Karpas-422 (cell line): Measurements from ENCODE around the gene TMEM229B. TPM values are rescaled to one million over a fixed set of nuclear protein-coding genes. Genes with fewer than 3 reads are reported as not detected.
"Not testable (repeated sequence)": the region's sequence is repeated elsewhere in the genome, so short reads cannot be mapped to it uniquely, and the experiment has no call there.

Experiments used
- DNase-seq: peaks from one replicate; pipeline ENCODE4 v3.0.0-alpha.2; 2015
- H2AFZ ChIP-seq: fragments of 200-600 bp; sonication (generic); 2 replicates; pipeline ENCODE4 v1.6.1; 2014; ENCODE audit warnings: antibody characterized with exemption, low read length, mixed read lengths
- H3K27ac ChIP-seq: fragments of 200-600 bp; sonication (generic); 2 replicates; pipeline ENCODE4 v1.5.1; 2014; ENCODE audit warnings: mild to moderate bottlenecking, low read length, moderate library complexity
- H3K27me3 ChIP-seq: fragments of 200-600 bp; sonication (generic); 2 replicates; pipeline ENCODE4 v1.6.1; 2014; ENCODE audit warnings: low read length, mixed read lengths
- H3K36me3 ChIP-seq: fragments of 200-600 bp; sonication (generic); 2 replicates; pipeline ENCODE4 v1.6.1; 2014; ENCODE audit warnings: low read length, mixed read lengths; ENCODE audit not compliant: insufficient read depth
- H3K4me1 ChIP-seq: fragments of 200-600 bp; sonication (generic); 2 replicates; pipeline ENCODE4 v1.6.1; 2014; ENCODE audit warnings: mild to moderate bottlenecking, low read length, mixed read lengths
- H3K4me2 ChIP-seq: fragments of 200-600 bp; sonication (generic); 2 replicates; pipeline ENCODE4 v1.6.1; 2014; ENCODE audit warnings: low read length, low read depth, mild to moderate bottlenecking; ENCODE audit not compliant: poor library complexity, severe bottlenecking
- H3K4me3 ChIP-seq: fragments of 200-600 bp; sonication (generic); 2 replicates; pipeline ENCODE4 v1.5.1; 2014; ENCODE audit warnings: mild to moderate bottlenecking, antibody characterized with exemption, low read length, mixed read lengths
- H3K79me2 ChIP-seq: fragments of 200-600 bp; sonication (generic); 2 replicates; pipeline ENCODE4 v1.6.1; 2014; ENCODE audit warnings: mild to moderate bottlenecking, low read length, mixed read lengths
- H3K9ac ChIP-seq: fragments of 200-600 bp; sonication (generic); 2 replicates; pipeline ENCODE4 v1.6.0; 2014; ENCODE audit warnings: low read length
- H3K9me2 ChIP-seq: fragments of 200-600 bp; sonication (generic), shearing (Covaris generic); replicated peaks from 2 replicates; pipeline ENCODE4 v1.6.0; 2014; ENCODE audit warnings: mild to moderate bottlenecking, low read length, moderate library complexity; ENCODE audit not compliant: insufficient read depth
- H3K9me3 ChIP-seq: fragments of 300-700, 200-600 bp; sonication (generic); 2 replicates; pipeline ENCODE4 v1.6.1; 2014; ENCODE audit warnings: low read length, mixed read lengths
- H4K20me1 ChIP-seq: fragments of 200-600 bp; sonication (generic); 2 replicates; pipeline ENCODE4 v1.6.1; 2014; ENCODE audit warnings: mild to moderate bottlenecking, antibody characterized with exemption, low read length, low read depth; ENCODE audit not compliant: insufficient read depth
- total RNA-seq: library from RNA; depleted of rRNA; stranded (reverse); fragments of >200 nt; shearing (Covaris generic); gene quantifications from 2 replicates; pipeline ENCODE4 v1.2.3, GENCODE V29; 2014; ENCODE audit warnings: low replicate concordance

TMEM229B gene
- total RNA-seq, 1 experiment from 2014 or later, result 60.2 TPM

DNA sequence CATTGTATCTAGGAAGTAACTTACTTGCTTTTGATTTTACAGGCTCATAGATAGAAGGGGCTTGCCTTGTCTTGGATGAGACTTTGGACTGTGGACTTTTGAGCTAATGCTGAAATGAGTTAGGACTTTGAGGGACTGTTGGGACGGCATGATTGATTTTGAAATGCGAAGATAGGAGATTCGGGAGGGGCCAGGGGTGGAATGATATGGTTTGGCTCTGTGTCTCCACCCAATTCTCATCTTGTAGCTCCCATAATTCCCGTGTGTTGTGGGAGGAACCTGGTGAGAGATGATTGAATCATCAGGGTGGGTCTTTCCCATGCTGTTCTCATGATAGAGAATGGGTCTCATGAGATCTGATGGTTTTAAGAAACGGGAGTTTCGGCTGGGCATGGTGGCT lies 36.9 kb downstream of the TMEM229B start:
- H3K9ac ChIP-seq, H3K79me2 ChIP-seq, H3K27me3 ChIP-seq, DNase-seq, H2AFZ ChIP-seq, H3K4me3 ChIP-seq, H3K27ac ChIP-seq, H3K4me1 ChIP-seq, H3K36me3 ChIP-seq, H3K9me3 ChIP-seq, H3K4me2 ChIP-seq, H3K9me2 ChIP-seq, H4K20me1 ChIP-seq: not testable (repeated sequence)

DNA sequence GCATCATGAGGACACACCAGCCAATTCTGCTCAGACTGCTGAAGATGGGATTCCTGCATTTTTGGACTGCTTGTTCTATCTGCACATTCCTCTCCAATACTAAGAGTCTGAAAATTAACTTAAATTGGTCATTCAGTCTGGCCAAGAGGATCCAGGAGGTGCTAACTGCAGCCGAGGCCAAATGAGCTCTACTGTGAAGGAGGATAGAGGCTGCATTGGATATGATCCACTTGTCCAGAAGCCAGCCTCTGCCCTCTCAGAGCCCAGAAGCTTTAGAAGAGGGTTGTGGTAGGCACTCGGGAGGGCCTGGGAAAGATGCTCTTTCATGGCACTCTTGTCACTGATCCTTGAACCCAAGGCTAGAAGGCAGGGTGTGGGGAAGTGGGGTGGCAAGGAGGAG lies 39.4 kb downstream of the TMEM229B start:
- no peaks in the 10 kb centered on the region for H3K79me2 ChIP-seq
- H3K4me3 ChIP-seq, result no peak overlapping the region
- no peaks in the 10 kb centered on the region for H3K36me3 ChIP-seq
- no peaks in the 10 kb centered on the region for H4K20me1 ChIP-seq
- H2AFZ ChIP-seq, result no peak overlapping the region
- peaks cover 5% of the 10 kb centered on the region; the same call in 1 of the 2 replicates for H3K4me1 ChIP-seq
- H3K27me3 ChIP-seq, result no peaks in the 10 kb centered on the region
- no peak overlapping the region for H3K27ac ChIP-seq
- no peak for DNase-seq
- H3K4me2 ChIP-seq, result no peak overlapping the region
- H3K9me3 ChIP-seq, result no peaks in the 10 kb centered on the region
- no peak overlapping the region for H3K9ac ChIP-seq
- no peaks in the 10 kb centered on the region for H3K9me2 ChIP-seq

DNA sequence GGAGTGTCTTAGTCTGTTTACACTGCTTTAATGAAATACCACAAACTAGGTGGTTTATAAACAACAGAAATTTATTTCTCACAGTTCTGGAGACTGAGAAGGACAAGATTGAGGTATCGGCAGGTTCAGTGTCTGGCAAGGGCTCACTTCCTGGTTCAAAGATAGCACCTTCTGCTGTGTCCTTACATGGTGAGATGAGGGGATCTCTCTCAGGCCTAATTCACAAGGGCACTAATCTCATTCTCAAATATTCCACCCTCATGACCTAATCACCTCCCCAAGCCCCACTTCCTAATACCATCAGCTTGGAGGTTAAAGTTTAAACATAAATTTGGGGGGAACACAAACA lies 41.5 kb downstream of the TMEM229B start:
- Histone ChIP-seq H3K79me2 (no peaks in the 10 kb centered on the region), H3K9me3 (no peaks in the 10 kb centered on the region), H3K9ac (no peak overlapping the region), H3K4me1 (peaks cover 5% of the 10 kb centered on the region; the same call in 1 of the 2 replicates), H3K4me3 (no peak overlapping the region), H2AFZ (peak overlapping the region; percentile 22; the same call in 1 of the 2 replicates), H4K20me1 (no peaks in the 10 kb centered on the region), H3K27me3 (no peaks in the 10 kb centered on the region), H3K36me3 (no peaks in the 10 kb centered on the region), H3K9me2 (no peaks in the 10 kb centered on the region), H3K4me2 (no peak overlapping the region), H3K27ac (no peak overlapping the region)
- no peak for DNase-seq

DNA sequence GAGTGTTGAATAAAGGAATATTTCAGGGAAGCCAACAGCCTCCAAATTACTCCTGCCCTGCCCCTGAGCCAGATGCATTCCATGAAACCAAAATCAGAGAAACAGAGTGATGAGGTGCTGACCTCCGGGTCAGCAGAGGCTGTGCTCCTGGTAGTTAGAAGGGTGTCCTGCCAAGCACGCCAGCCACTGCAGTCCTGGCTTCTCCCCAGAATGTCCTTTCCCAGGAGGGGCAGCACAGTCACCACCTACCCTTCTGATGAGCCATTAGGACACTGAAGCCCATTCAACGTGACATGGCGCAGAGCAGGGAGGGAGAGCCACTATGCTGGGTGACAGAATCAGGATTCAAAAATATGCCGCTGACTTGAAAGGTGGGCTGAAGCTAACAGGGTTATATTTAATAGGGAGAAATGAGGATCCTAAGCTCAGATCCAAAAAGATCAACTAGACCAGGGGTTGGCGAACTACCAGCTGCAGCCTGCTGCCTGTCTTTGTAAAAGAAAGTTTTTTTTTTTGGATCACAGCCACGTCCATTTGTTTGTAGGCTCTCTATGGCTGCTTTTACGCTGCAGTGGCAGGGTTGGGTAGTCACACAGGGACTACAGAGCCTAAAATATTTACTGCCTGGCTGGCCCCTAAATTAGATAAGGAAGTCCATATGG lies 42.0 kb downstream of the TMEM229B start:
- H3K9me2 ChIP-seq, result no peaks in the 10 kb centered on the region
- peaks cover 5% of the 10 kb centered on the region; the same call in 1 of the 2 replicates for H3K4me1 ChIP-seq
- DNase-seq, result no peak
- H3K36me3 ChIP-seq, result no peaks in the 10 kb centered on the region
- peak overlapping the region; percentile 22; the same call in 1 of the 2 replicates for H2AFZ ChIP-seq
- H4K20me1 ChIP-seq, result no peaks in the 10 kb centered on the region
- H3K9ac ChIP-seq, result no peak overlapping the region
- H3K4me3 ChIP-seq, result no peak overlapping the region
- no peak overlapping the region for H3K27ac ChIP-seq
- no peaks in the 10 kb centered on the region for H3K9me3 ChIP-seq
- H3K27me3 ChIP-seq, result no peaks in the 10 kb centered on the region
- no peak overlapping the region for H3K4me2 ChIP-seq
- no peaks in the 10 kb centered on the region for H3K79me2 ChIP-seq

DNA sequence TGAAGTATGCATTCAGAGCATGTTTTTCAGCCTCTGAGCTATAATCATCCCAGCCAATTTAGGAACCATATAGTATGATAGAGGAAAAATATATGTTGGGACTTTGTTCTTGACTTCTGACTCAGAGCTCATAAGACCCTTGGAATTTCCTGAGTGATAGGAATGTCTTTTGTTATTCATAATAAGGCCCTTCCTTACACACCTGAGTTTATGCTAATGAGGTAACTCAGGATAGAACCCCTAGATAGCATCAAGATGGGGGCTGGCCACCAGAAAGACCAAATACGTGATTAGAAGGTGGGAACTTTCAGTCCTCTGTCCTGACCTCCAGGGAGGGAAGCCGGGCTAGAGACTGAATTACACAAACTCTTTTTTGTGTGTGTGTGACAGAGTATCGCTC lies 44.1 kb downstream of the TMEM229B start:
- no peaks in the 10 kb centered on the region for H3K36me3 ChIP-seq
- no peak overlapping the region for H2AFZ ChIP-seq
- H4K20me1 ChIP-seq, result no peaks in the 10 kb centered on the region
- no peaks in the 10 kb centered on the region for H3K27me3 ChIP-seq
- peaks cover 5% of the 10 kb centered on the region; the same call in 1 of the 2 replicates for H3K4me1 ChIP-seq
- no peak overlapping the region for H3K9ac ChIP-seq
- H3K9me2 ChIP-seq, result no peaks in the 10 kb centered on the region
- no peak overlapping the region for H3K4me2 ChIP-seq
- DNase-seq, result no peak
- no peaks in the 10 kb centered on the region for H3K79me2 ChIP-seq
- no peak overlapping the region for H3K27ac ChIP-seq
- no peaks in the 10 kb centered on the region for H3K9me3 ChIP-seq
- H3K4me3 ChIP-seq, result no peak overlapping the region

DNA sequence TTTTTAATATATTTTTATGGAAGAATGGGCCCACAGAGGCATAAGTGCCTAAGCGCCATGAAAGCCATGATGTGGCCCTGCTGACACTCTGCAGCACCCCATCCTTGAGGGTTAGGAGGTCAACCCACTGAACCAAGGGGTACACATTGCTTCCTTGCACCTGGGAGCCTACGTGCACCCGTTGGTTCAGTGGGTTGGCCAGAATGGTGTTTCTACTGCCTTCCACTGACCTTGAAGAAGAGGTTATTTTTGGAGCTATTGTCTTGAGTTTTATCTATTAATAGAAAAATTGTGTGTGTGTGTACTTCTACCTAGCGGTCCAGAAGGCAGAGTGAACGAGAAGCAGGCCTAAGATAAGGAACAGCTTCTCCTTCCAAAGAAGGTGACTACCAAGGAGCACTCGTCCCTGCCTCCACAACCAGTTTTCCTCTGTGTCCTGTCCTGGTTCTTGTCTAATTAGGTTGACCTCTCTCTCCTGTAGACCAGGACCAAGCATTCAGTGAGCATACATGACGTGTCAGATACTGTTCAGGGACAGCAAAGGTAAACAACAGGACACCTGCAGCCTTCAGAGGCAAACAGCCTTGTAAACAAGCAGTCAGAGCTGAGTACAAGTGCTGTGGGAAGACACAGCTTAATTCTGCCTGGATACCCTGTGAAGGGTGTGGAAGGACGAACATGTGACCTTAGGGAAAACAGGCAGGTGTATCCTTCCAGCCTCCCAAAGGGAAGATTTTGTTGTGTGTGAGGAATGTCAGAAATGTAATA lies 46.2 kb downstream of the TMEM229B start:
- Histone ChIP-seq H3K27me3 (no peaks in the 10 kb centered on the region), H3K36me3 (no peaks in the 10 kb centered on the region), H3K9me3 (no peaks in the 10 kb centered on the region), H2AFZ (no peak overlapping the region), H3K4me3 (no peak overlapping the region), H3K79me2 (no peaks in the 10 kb centered on the region), H3K27ac (no peak overlapping the region), H3K4me2 (no peak overlapping the region), H3K4me1 (peaks cover 5% of the 10 kb centered on the region; the same call in 1 of the 2 replicates), H4K20me1 (no peaks in the 10 kb centered on the region), H3K9me2 (no peaks in the 10 kb centered on the region), H3K9ac (no peak overlapping the region)
- no peak for DNase-seq

DNA sequence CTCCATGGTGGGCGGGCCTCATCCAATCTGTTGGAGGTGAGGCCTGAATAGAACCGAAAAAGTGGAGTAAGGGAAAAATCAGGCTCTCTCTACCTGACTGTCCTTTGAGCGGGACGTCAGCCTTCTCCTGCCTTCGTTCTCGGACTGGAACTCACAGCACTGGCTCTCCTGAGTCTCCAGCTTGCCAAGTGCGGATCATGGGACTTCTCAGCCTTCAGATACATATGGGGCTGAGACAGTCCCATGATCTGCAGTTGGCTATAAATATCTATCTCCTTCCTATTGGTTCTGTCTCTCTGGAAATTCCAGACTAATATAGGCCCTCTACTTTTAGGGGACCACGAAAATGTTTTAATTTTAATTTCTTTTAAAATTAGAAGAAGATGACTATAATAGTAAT lies 46.8 kb downstream of the TMEM229B start:
- H3K27ac ChIP-seq, result no peak overlapping the region
- no peak overlapping the region for H3K4me2 ChIP-seq
- no peak overlapping the region for H3K4me3 ChIP-seq
- H2AFZ ChIP-seq, result no peak overlapping the region
- no peaks in the 10 kb centered on the region for H4K20me1 ChIP-seq
- no peaks in the 10 kb centered on the region for H3K79me2 ChIP-seq
- no peaks in the 10 kb centered on the region for H3K4me1 ChIP-seq
- DNase-seq, result no peak
- no peaks in the 10 kb centered on the region for H3K9me3 ChIP-seq
- no peaks in the 10 kb centered on the region for H3K36me3 ChIP-seq
- H3K9me2 ChIP-seq, result no peaks in the 10 kb centered on the region
- H3K27me3 ChIP-seq, result no peaks in the 10 kb centered on the region
- H3K9ac ChIP-seq, result no peak overlapping the region

DNA sequence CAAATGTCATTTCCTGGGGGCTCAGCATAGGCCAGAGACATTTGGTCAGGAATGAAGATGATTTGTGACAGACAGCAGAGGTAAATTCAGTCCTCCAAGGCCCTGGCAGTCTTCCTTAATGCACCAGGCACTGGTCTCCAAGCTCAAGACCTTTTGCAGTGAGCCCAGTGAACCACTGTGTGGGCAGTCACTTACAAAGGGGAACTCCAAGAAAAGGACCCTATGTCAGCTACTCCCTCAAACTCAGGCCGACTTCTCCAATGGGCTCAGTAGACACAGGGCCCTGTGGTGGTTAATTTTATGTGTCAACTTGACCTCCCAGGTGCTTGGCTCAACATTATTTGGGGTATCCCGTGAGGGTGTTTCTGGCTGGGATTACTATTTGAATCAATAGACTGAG lies 47.3 kb downstream of the TMEM229B start:
- H3K79me2 ChIP-seq, result no peaks in the 10 kb centered on the region
- H4K20me1 ChIP-seq, result no peaks in the 10 kb centered on the region
- H2AFZ ChIP-seq, result no peak overlapping the region
- H3K4me3 ChIP-seq, result no peak overlapping the region
- H3K9me3 ChIP-seq, result no peaks in the 10 kb centered on the region
- no peak for DNase-seq
- no peaks in the 10 kb centered on the region for H3K36me3 ChIP-seq
- H3K9me2 ChIP-seq, result no peaks in the 10 kb centered on the region
- no peaks in the 10 kb centered on the region for H3K27me3 ChIP-seq
- no peaks in the 10 kb centered on the region for H3K4me1 ChIP-seq
- no peak overlapping the region for H3K27ac ChIP-seq
- H3K4me2 ChIP-seq, result no peak overlapping the region
- no peak overlapping the region for H3K9ac ChIP-seq
